HPDE6-E6E7 (cell line): ENCODE data around the gene FCAMR.
A peak's percentile ranks its signal among the peaks of the same experiment; 100 is the strongest.

Source experiments
- DNase-seq: peaks from one replicate; pipeline ENCODE4 v3.0.0; 2011; ENCODE audit warnings: missing footprints; ENCODE audit errors: extremely low spot score

The FCAMR gene

GRCh38 chr1:207000651-207001291 is 30.5 kb upstream of the FCAMR start:
- DNase-seq, result no peak

DNA sequence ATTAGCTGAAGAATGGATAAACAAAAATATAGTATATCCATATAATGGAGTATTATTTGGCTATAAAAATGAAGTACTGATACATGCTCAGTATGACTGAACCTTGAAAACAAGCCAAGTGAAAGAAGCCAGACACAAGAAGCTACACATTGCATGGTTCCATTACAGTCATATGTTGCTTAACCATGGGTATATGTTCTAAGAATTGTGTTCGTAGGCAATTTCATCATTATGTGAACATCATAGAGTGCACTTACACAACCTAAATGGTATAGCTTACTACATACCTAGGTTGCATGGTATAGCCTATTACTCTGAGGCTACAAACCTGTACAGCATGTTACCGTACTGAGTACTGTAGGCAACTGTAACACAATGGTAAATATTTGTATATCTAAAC is 28.6 kb upstream of the FCAMR start:
- no peak for DNase-seq

- no peak for DNase-seq
Observed at GRCh38 chr1:206992790-206993189, 22.5 kb upstream of the FCAMR start.

- DNase-seq, result no peak
Observed at GRCh38 chr1:206987873-206988272, 17.6 kb upstream of the FCAMR start.

DNA sequence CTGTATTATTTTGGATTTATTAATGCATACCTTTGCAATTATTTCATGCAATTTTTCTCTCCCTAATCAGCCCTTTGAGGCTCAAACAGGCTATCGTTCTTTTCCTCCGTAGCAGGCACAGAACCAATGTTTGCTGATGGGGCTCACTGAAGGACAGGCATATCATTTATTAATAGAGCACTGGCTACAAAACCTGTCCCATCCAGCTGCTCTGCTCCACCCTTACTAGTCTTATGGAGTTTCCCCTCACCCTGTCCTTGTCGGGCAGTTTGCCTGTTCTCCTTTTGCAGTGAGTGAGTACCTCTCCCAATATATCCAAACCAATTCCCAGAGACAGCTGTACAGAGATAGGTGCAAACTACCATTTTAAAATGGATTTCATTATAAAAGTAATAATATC is 16.6 kb upstream of the FCAMR start:
- no peak for DNase-seq

- no peak for DNase-seq
Observed at GRCh38 chr1:206986402-206986801, 16.1 kb upstream of the FCAMR start.

DNA sequence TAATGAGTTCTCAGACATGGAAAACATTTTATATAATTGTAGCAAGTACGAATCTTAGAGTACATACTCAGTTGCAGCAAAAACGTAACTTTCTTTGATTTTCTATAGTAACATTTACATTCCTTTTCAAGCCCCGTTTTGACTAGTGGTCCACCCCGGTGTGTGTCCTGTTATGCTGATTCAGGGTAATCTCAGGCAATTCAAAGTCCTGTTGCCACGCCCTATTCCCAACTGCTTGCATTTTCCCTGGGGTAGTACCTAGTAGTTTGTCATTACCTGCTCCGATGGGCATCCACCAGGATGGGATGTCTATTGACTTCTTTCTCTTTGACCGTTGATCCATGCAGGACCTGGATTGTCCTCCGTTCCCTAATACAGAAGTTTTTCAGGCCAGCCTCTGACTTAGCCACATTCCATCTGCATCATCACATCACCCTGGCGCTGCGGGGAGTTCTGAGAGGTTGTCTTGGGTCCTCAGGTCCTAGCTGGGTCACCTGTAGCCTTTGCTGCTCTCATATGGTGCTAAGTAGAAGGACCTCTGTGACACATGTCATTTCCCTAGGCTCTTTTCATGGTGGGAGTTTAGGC is 15.0 kb upstream of the FCAMR start:
- no peak for DNase-seq

- peak; percentile 65 for DNase-seq
Observed at GRCh38 chr1:206982216-206982615, 12.0 kb upstream of the FCAMR start.

GRCh38 chr1:206979379-206980043 is 9.3 kb upstream of the FCAMR start:
- DNase-seq, result peak; percentile 40

GRCh38 chr1:206978259-206978658 is 8.0 kb upstream of the FCAMR start:
- DNase-seq, result no peak

DNA sequence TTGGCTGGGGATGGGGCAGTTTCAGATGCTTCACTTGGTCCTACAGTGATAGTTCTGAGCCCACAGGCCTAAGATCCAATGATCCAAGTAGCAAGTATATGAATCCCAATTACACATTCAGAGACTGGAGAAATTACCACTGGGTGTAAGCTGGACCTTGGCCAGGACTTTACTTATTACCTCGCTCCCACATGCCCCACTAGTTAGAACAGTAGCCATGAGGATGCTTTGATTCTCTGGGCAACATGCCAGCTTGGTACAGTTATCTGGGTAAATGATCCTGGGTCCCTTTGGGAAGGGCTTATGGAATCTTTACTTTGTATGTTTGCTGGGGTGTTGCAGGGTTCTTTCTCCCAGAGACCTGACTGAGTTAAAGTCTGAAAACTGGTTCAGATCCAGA is 5.0 kb upstream of the FCAMR start:
- DNase-seq, result no peak

- DNase-seq, result no peak
Observed at GRCh38 chr1:206974140-206974539, 3.9 kb upstream of the FCAMR start.

- no peak for DNase-seq
Observed at GRCh38 chr1:206972728-206973127, 2.5 kb upstream of the FCAMR start.

GRCh38 chr1:206971029-206971655 is 882 bp upstream of the FCAMR start:
- DNase-seq, result no peak

DNA sequence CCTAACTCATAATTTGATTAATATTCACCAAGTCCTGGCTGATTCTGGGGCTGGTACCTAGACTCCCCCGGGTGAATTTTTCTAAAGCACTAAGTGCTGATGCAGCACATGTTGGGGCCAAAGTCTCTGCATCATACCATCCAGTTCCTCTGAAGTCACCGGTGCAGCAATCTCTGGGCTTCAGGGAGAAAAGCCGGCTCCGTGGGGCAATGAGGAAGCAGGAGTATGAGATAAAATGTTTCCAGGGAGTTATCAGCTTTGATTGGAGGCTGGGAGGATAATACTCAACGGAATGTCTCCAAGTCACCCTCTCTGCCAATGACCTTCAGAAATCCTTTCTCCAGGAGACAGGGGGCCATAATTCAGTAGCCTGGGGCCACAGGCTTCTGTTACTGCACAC is 1.2 kb downstream of the FCAMR start:
- DNase-seq, result no peak

GRCh38 chr1:206967096-206967849 is 3.0 kb downstream of the FCAMR start:
- DNase-seq, result no peak

- no peak for DNase-seq
Observed at GRCh38 chr1:206965781-206966180, 4.5 kb downstream of the FCAMR start.

GRCh38 chr1:206963740-206964139 is 6.5 kb downstream of the FCAMR start:
- DNase-seq, result no peak

DNA sequence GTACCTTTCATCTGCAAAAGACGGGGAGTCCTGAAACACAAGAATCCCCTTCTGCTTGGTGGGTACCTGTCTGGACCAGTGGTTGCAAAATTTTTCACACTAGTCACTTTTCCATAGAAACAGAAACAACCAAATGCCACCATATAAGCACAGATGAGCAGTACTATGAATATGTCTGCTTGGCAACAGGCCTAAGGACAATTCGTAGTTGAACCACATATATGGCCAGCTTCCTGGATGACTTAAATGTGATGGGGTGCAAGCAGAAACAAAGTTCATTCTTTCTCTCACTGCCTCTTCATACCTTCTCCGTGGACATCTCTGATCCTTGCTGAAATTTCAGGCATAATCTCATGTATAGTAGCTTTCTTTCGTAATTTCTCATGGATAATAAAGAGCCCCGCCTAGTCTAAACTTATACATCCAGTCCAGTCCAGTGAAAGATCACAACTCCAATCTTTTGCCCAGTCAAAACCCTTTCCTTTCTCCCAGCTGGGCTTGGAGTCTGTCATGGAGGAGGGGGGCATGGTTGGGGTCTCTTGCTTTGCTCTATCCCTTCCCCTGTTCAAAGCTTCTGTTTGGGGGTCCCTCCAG is 7.0 kb downstream of the FCAMR start:
- DNase-seq, result no peak

- DNase-seq, result no peak
Observed at GRCh38 chr1:206962272-206962671, 8.0 kb downstream of the FCAMR start.

DNA sequence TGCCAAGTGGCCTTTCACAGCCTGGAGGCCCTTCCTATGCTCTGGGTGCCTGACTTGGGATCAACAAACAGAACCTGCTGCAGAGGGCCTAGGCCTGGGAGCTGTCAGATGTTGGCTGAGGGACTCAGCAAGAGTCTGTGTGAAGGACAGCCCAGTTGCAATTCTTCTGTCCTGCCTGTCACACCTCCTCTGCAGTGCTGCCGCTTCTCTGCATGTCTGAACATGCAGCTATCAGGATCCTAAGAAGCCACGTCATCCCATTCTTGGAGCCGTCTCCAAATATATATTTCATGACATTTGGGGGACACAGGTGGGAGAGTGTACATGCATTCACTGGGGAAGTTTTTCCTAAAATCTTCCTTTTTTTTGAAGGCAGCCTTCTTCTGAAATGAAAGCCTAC is 8.6 kb downstream of the FCAMR start:
- DNase-seq, result peak; percentile 88
